Natural killer cell treated with Interleukin-12 subunit alpha and Interleukin-12 subunit beta and Interleukin-15 and Interleukin-18, amount 100 ng/mL, for 72 hours (primary cell): ENCODE measurements around the gene CMTM5. TPM values are rescaled to one million over a fixed set of nuclear protein-coding genes. Genes with fewer than 3 reads are reported as not detected.

ENCODE experiments used
- ATAC-seq, 2 donors: fragments of 150-1000 bp; cut with Tn5 transposase in 1 of 2; sonication (Bioruptor Pico), chemical (Tn5 transposase) in 1 of 2; 2 replicates each; pipeline ENCODE4 v1.10.0; 2021
- DNase-seq: peaks from one replicate; pipeline ENCODE4 v3.0.0; 2022; ENCODE audit warnings: low spot score
- H3K27ac Mint-ChIP-seq, 2 donors: 1 replicate in 1 of 2; 2 replicates in 1 of 2; pipeline ENCODE4 v1.8.0; 2022; ENCODE audit warnings: mixed read lengths in 2 of 2, mild to moderate bottlenecking in 1 of 2, moderate library complexity in 1 of 2
- H3K27me3 Mint-ChIP-seq, 2 donors: 1 replicate in 1 of 2; 2 replicates in 1 of 2; pipeline ENCODE4 v1.8.0; 2022; ENCODE audit warnings: mixed read lengths in 2 of 2
- H3K36me3 Mint-ChIP-seq: one replicate; pipeline ENCODE4 v1.8.0; 2022; ENCODE audit warnings: mixed read lengths
- H3K4me1 Mint-ChIP-seq, 2 donors: 1 replicate in 1 of 2; 2 replicates in 1 of 2; pipeline ENCODE4 v1.8.0; 2022; ENCODE audit warnings: low read depth in 2 of 2, mixed read lengths in 2 of 2, mild to moderate bottlenecking in 1 of 2
- H3K4me3 Mint-ChIP-seq: one replicate; pipeline ENCODE4 v1.8.0; 2022; ENCODE audit warnings: mixed read lengths
- H3K9me3 Mint-ChIP-seq: 2 replicates; pipeline ENCODE4 v1.8.0; 2022; ENCODE audit warnings: mixed read lengths
- total RNA-seq, 2 donors: library from RNA; stranded (reverse); gene quantifications; one replicate each; pipeline ENCODE4 v1.2.3, GENCODE V29; 2022

Gene CMTM5
- total RNA-seq, 2 donors from 2014 or later = not detected

DNA sequence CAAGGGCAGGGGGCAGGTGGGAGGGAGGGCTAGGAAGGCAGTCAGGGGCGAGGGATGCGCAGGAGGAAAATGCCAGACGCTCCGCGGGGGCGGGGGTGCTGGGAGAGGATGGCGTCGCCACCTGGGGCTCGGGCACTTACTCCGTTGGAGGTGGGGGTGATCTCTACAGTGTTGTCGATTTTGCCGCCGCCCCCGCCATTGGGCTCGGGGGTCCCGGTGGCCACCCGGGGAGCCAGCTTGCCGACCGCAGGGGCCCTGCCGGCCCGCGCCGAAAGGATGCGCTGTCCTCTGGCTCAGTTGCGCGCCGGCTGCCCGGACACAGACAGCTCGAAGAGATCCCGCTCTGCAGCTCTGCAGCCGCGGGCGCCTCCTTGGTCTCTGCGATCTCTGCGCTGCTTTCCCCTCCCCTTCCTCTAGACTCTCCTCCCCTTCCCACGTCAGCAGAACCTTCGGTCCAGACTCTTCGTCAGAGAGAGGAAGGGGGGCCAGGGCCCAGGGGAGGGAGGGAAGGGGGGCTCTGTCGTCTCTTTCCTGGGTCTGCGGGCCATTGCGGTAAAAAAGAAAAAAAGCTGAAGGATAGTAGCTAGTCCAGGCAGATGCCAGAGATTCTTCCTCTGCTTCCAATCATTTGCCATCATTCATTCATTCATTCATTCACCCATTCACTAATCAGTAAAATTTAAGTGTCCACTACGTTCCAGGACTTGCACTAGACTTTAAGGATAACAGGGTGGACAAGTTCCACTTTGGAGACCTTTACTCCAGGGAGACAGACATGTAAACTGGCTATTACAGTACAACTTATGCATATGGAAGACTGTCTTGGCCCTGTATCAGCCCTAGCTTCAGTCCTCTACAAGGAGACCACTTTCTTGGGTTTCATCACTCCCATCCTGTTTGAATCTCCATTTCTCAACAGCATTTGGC, 24.1 kb upstream of the CMTM5 start, which contains the start of gene SLC22A17:
SLC22A17 (minus strand) TSS at position 382 of the 927 bp plus-strand sequence.
- peak; percentile 58 to 71 for ATAC-seq

GRCh38 chr14:23353433-23353780, 23.4 kb upstream of the CMTM5 start:
- ATAC-seq (no peak), DNase-seq (no peak)
- H3K27me3 Mint-ChIP-seq = peaks cover 42 to 61% of the 10 kb centered on the region in 2 donors
- H3K4me1 Mint-ChIP-seq = peaks cover 9 to 13% of the 10 kb centered on the region in 2 donors
- H3K4me3 Mint-ChIP-seq = peak overlapping the region; percentile 70
- H3K9me3 Mint-ChIP-seq = no peaks in the 10 kb centered on the region
- H3K27ac Mint-ChIP-seq = no peak overlapping the region
- peaks cover 15% of the 10 kb centered on the region for H3K36me3 Mint-ChIP-seq

More for the DNA sequence above, 24.1 kb upstream of the CMTM5 start, which contains the start of gene SLC22A17:
- Mint-ChIP-seq H3K9me3 (no peaks in the 10 kb centered on the region), H3K4me3 (peak within 1 kb of the TSS; percentile 70), H3K27ac (no peak within 1 kb of the TSS), H3K4me1 (peaks cover 9 to 13% of the 10 kb centered on the region in 2 donors), H3K36me3 (peaks cover 15% of the 10 kb centered on the region), H3K27me3 (peaks cover 42 to 61% of the 10 kb centered on the region in 2 donors)
- no peak for DNase-seq

- ATAC-seq = no peak
- Mint-ChIP-seq H3K4me1 (peaks cover 9 to 13% of the 10 kb centered on the region in 2 donors), H3K9me3 (no peaks in the 10 kb centered on the region), H3K27ac (no peak overlapping the region), H3K4me3 (no peak overlapping the region), H3K27me3 (peaks cover 39 to 55% of the 10 kb centered on the region in 2 donors), H3K36me3 (peaks cover 15% of the 10 kb centered on the region)
- DNase-seq = no peak
Measured at GRCh38 chr14:23354990-23355389, 21.9 kb upstream of the CMTM5 start.

- DNase-seq = peak; percentile 5
- Mint-ChIP-seq H3K36me3 (peaks cover 10% of the 10 kb centered on the region), H3K4me1 (peaks cover 9 to 12% of the 10 kb centered on the region in 2 donors), H3K27me3 (peaks cover 31 to 48% of the 10 kb centered on the region in 2 donors), H3K4me3 (no peak overlapping the region), H3K9me3 (no peaks in the 10 kb centered on the region), H3K27ac (no peak overlapping the region)
- no peak for ATAC-seq
Measured at GRCh38 chr14:23355871-23356435, 20.9 kb upstream of the CMTM5 start.

DNA sequence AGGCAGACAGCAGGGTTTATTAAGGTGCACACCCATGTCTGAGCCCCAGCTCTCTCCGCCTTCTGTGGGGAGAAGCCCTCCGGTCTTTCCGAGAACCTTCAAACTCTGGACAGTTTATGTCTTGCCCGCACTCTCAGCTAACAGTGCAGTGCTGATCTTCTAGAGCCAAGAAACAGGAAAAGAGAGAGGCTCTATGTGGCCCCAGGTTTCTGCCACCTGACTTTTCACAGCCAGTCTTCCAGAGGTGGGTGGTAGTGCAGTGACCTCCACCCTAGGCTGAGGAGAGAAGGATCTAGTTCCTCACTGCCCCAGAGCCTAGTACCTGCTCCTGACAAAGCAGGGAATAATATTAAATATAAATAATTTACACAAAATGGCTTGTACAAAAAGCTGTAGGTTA, 20.2 kb upstream of the CMTM5 start:
- DNase-seq (no peak), ATAC-seq (no peak)
- H3K4me3 Mint-ChIP-seq = no peak overlapping the region
- H3K27me3 Mint-ChIP-seq = peaks cover 33 to 49% of the 10 kb centered on the region in 2 donors
- H3K27ac Mint-ChIP-seq = no peak overlapping the region
- H3K4me1 Mint-ChIP-seq = peaks cover 6 to 7% of the 10 kb centered on the region in 2 donors
- no peaks in the 10 kb centered on the region for H3K9me3 Mint-ChIP-seq
- peaks cover 5% of the 10 kb centered on the region for H3K36me3 Mint-ChIP-seq

DNA sequence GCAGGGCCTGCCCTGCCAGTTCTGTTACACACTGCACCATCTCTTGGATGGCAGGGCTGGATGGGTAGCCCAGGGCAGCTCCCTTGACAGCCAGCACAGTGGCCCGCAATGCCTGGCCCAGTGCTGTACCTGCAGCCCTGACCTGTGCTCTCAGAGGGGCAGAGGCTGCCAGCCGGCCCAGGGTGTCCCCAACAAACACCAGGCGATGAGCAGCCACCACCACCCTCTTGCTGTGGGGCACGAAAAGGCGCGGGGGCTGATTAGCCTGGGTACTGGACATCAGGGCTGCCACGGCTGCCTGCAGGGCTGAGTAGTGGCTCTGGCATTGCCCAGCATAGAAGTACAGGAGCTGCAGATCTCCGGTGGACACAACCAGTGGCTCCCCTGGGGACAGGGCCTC, 19.6 kb upstream of the CMTM5 start:
- Mint-ChIP-seq H3K27me3 (peaks cover 36 to 49% of the 10 kb centered on the region in 2 donors), H3K9me3 (no peaks in the 10 kb centered on the region), H3K36me3 (peaks cover 5% of the 10 kb centered on the region), H3K4me1 (peaks cover 6 to 7% of the 10 kb centered on the region in 2 donors), H3K4me3 (no peak overlapping the region), H3K27ac (no peak overlapping the region)
- ATAC-seq = no peak
- peak; percentile 42 for DNase-seq

DNA sequence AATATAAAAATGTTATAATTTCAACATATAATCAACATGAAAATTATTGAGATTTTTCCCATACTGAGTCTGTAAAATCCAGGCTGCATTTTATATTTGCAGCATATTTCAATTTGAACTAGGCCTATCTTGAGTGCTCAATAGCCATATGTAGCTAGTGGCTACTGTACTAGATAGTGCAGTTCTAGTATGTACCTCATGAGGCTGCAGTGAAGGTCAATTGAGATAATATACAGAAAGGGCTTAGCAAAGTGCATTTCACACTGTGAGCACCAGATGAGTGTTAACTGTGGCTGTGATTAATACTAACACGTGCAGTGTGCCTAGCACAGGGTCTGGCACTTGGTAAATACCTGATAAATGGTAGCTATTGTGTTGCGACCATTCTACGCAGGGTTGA, 18.8 kb upstream of the CMTM5 start:
- ATAC-seq = no peak
- Mint-ChIP-seq H3K27ac (no peak overlapping the region), H3K4me1 (peaks cover 3 to 4% of the 10 kb centered on the region in 2 donors), H3K9me3 (no peaks in the 10 kb centered on the region), H3K27me3 (peaks cover 33 to 45% of the 10 kb centered on the region in 2 donors), H3K4me3 (no peak overlapping the region), H3K36me3 (peaks cover 3% of the 10 kb centered on the region)
- no peak for DNase-seq

- H3K27ac Mint-ChIP-seq = no peak overlapping the region
- H3K36me3 Mint-ChIP-seq = no peaks in the 10 kb centered on the region
- DNase-seq (peak; percentile 31), ATAC-seq (no peak)
- no peaks in the 10 kb centered on the region for H3K9me3 Mint-ChIP-seq
- no peaks in the 10 kb centered on the region for H3K4me1 Mint-ChIP-seq
- no peak overlapping the region for H3K4me3 Mint-ChIP-seq
- peaks cover 28 to 38% of the 10 kb centered on the region in 2 donors for H3K27me3 Mint-ChIP-seq
Measured at GRCh38 chr14:23358553-23359166, 18.2 kb upstream of the CMTM5 start.

DNA sequence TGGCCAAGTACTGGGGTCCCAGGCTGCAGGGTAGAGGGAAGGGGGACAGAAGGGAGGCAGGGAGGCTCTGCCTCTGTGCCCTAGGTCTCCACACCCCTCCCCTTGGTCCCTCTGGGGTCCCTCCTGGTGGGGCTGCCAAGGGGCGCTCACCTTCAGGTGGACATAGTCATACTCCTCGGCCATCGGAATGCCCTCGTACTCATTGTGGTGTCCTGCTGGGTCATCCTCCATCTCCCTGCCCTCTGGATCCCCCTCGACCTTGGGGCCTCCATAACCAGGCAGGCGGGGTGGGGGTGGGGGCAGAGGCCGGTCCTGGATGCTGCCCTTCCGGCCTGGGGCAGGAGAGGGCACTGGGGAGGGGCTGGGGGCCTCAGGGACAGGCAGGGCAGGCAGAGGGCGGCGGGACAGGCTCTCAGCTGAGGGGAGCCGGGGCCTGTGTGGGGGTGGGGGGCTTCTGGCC, 17.6 kb upstream of the CMTM5 start:
- no peaks in the 10 kb centered on the region for H3K9me3 Mint-ChIP-seq
- H3K4me3 Mint-ChIP-seq = no peak overlapping the region
- peak in 1 of 2 donors; percentile 15 for ATAC-seq
- H3K4me1 Mint-ChIP-seq = no peaks in the 10 kb centered on the region
- H3K36me3 Mint-ChIP-seq = no peaks in the 10 kb centered on the region
- H3K27me3 Mint-ChIP-seq = peaks cover 25 to 35% of the 10 kb centered on the region in 2 donors
- peak; percentile 47 for DNase-seq
- H3K27ac Mint-ChIP-seq = no peak overlapping the region

GRCh38 chr14:23359722-23360447, 17.0 kb upstream of the CMTM5 start:
- ATAC-seq (no peak), DNase-seq (peak; percentile 58)
- Mint-ChIP-seq H3K4me3 (no peak overlapping the region), H3K27me3 (peaks cover 28 to 35% of the 10 kb centered on the region in 2 donors), H3K36me3 (no peaks in the 10 kb centered on the region), H3K9me3 (no peaks in the 10 kb centered on the region), H3K4me1 (no peaks in the 10 kb centered on the region), H3K27ac (no peak overlapping the region)

GRCh38 chr14:23360496-23360895, 16.4 kb upstream of the CMTM5 start:
- no peak overlapping the region for H3K4me3 Mint-ChIP-seq
- peaks cover 26 to 30% of the 10 kb centered on the region in 2 donors for H3K27me3 Mint-ChIP-seq
- no peak overlapping the region for H3K27ac Mint-ChIP-seq
- H3K9me3 Mint-ChIP-seq = no peaks in the 10 kb centered on the region
- ATAC-seq = no peak
- peak; percentile 52 for DNase-seq
- no peaks in the 10 kb centered on the region for H3K36me3 Mint-ChIP-seq
- H3K4me1 Mint-ChIP-seq = no peaks in the 10 kb centered on the region

GRCh38 chr14:23361320-23361719, 15.5 kb upstream of the CMTM5 start:
- no peak overlapping the region for H3K27ac Mint-ChIP-seq
- H3K4me1 Mint-ChIP-seq = no peaks in the 10 kb centered on the region
- H3K27me3 Mint-ChIP-seq = peaks cover 22 to 23% of the 10 kb centered on the region in 2 donors
- H3K36me3 Mint-ChIP-seq = no peaks in the 10 kb centered on the region
- DNase-seq (peak; percentile 22), ATAC-seq (no peak)
- no peak overlapping the region for H3K4me3 Mint-ChIP-seq
- H3K9me3 Mint-ChIP-seq = no peaks in the 10 kb centered on the region

- no peak for ATAC-seq
- Mint-ChIP-seq H3K27ac (no peak overlapping the region), H3K9me3 (no peaks in the 10 kb centered on the region), H3K4me1 (no peaks in the 10 kb centered on the region), H3K4me3 (no peak overlapping the region), H3K27me3 (peaks cover 24 to 26% of the 10 kb centered on the region in 2 donors), H3K36me3 (no peaks in the 10 kb centered on the region)
- DNase-seq = no peak
Measured at GRCh38 chr14:23361763-23362162, 15.1 kb upstream of the CMTM5 start.
